ENCODE results near the gene DYNC1H1. TPM values are rescaled to one million over a fixed set of nuclear protein-coding genes. Genes with fewer than 3 reads are reported as not detected.

The DYNC1H1 gene
- total RNA-seq, 1 donor from 2014 or later, result 413 TPM

DNA sequence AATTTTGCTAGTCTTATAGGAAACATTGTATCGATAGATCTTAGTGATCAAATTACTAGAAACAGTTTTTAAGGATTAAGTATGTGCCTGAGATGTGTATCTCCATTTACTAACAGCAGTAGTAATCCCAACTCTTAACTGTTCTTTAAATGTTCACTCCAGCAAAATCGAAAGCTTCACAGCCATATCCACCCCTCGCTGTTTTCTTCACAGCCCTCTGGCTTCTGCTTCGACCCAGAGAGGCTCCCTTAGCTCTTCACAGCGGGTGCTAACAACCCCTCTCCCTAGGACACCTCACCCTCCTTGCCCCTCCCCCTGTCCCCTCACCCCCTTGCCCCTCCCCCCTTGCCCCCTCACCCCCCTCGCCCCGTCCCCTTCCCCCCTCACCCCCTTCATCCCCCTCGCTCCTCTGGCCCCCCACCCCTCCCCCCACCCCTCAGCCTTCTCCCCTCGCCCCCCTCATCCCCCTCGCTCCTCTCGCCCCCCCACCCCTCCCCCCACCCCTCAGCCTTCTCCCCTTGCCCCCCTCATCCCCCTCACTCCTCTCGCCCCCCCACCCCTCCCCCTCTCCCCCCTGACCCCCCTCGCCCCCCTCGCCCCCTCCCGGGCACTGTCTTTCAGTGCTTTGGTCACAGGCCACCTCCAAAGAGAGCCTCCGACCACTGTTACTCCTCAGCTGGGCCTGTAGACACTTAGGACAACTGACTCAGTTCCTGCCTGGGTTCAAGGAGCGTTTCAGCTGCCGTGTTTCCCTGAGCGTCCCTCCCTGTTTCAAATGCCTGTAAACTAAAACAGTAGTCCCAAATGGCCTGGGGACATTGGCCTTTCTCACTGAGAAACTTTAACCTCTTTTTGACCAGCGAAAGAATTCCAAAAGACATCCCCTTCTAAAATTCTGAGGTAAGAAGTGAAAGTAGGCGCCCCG lies 46.0 kb upstream of the DYNC1H1 start:
- Mint-ChIP-seq H3K27ac (no peak overlapping the region), H3K27me3 (no peaks in the 10 kb centered on the region), H3K9me3 (no peaks in the 10 kb centered on the region), H3K4me1 (ENCODE audit: unreplicated experiment) (peaks cover 4% of the 10 kb centered on the region), H3K36me3 (peaks cover 11% of the 10 kb centered on the region), H3K4me3 (no peak overlapping the region)
- DNase-seq (ENCODE audit: extremely low spot score, unreplicated experiment), result no peak
- TF ChIP-seq, protein P1, sequence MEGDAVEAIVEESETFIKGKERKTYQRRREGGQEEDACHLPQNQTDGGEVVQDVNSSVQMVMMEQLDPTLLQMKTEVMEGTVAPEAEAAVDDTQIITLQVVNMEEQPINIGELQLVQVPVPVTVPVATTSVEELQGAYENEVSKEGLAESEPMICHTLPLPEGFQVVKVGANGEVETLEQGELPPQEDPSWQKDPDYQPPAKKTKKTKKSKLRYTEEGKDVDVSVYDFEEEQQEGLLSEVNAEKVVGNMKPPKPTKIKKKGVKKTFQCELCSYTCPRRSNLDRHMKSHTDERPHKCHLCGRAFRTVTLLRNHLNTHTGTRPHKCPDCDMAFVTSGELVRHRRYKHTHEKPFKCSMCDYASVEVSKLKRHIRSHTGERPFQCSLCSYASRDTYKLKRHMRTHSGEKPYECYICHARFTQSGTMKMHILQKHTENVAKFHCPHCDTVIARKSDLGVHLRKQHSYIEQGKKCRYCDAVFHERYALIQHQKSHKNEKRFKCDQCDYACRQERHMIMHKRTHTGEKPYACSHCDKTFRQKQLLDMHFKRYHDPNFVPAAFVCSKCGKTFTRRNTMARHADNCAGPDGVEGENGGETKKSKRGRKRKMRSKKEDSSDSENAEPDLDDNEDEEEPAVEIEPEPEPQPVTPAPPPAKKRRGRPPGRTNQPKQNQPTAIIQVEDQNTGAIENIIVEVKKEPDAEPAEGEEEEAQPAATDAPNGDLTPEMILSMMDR (conservative IDR thresholded peaks at IDR 0.05), result no peak

- peaks cover 5% of the 10 kb centered on the region for H3K36me3 Mint-ChIP-seq
- H3K9me3 Mint-ChIP-seq, result no peaks in the 10 kb centered on the region
- TF ChIP-seq, protein P1 (conservative IDR thresholded peaks at IDR 0.05), result no peak
- H3K27me3 Mint-ChIP-seq, result no peaks in the 10 kb centered on the region
- no peak overlapping the region for H3K4me3 Mint-ChIP-seq
- no peak for DNase-seq (ENCODE audit: extremely low spot score, unreplicated experiment)
- H3K4me1 Mint-ChIP-seq (ENCODE audit: unreplicated experiment), result peaks cover 4% of the 10 kb centered on the region
- H3K27ac Mint-ChIP-seq, result no peak overlapping the region
Observed at GRCh38 chr14:101920271-101920670, 44.1 kb upstream of the DYNC1H1 start.

- Mint-ChIP-seq H3K4me3 (no peak overlapping the region), H3K36me3 (peaks cover 5% of the 10 kb centered on the region), H3K4me1 (ENCODE audit: unreplicated experiment) (no peaks in the 10 kb centered on the region), H3K27me3 (no peaks in the 10 kb centered on the region), H3K27ac (no peak overlapping the region), H3K9me3 (no peaks in the 10 kb centered on the region)
- no peak for DNase-seq (ENCODE audit: extremely low spot score, unreplicated experiment)
- TF ChIP-seq, protein P1 (conservative IDR thresholded peaks at IDR 0.05), result no peak
Observed at GRCh38 chr14:101922866-101923265, 41.5 kb upstream of the DYNC1H1 start.

- Mint-ChIP-seq H3K27me3 (no peaks in the 10 kb centered on the region), H3K9me3 (no peaks in the 10 kb centered on the region), H3K4me3 (no peak overlapping the region), H3K27ac (no peak overlapping the region), H3K36me3 (peaks cover 5% of the 10 kb centered on the region), H3K4me1 (ENCODE audit: unreplicated experiment) (no peaks in the 10 kb centered on the region)
- no peak for DNase-seq (ENCODE audit: extremely low spot score, unreplicated experiment)
- TF ChIP-seq, protein P1 (conservative IDR thresholded peaks at IDR 0.05), result no peak
Observed at GRCh38 chr14:101925152-101925551, 39.2 kb upstream of the DYNC1H1 start.

DNA sequence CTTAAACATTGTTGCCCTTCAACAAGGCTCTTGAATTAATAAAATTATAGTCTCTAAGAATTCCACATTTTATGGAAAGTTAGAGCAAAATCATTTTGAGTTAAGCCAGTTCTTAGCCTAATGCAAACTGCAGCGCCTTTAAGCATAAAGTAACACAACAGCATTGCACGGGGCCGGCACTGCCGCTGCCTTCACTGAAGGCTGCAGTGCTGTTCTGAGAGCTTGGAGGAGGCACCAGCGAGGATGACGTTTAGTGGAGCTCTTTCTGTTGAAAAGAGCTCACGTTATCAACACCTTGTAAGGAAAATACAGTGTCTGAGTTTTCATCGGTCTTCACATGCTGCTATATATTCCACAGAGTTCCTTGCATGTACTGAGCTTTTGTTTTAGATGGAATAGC lies 38.3 kb upstream of the DYNC1H1 start:
- Mint-ChIP-seq H3K27ac (no peak overlapping the region), H3K36me3 (peaks cover 5% of the 10 kb centered on the region), H3K4me1 (ENCODE audit: unreplicated experiment) (no peaks in the 10 kb centered on the region), H3K27me3 (no peaks in the 10 kb centered on the region), H3K4me3 (no peak overlapping the region), H3K9me3 (no peaks in the 10 kb centered on the region)
- TF ChIP-seq, protein P1 (conservative IDR thresholded peaks at IDR 0.05), result no peak
- no peak for DNase-seq (ENCODE audit: extremely low spot score, unreplicated experiment)

Data from type B pancreatic cell (in vitro differentiated cells).